GM21526 (cell line): ENCODE measurements around the gene MBD3L1.

Experiments
- ATAC-seq: cut with Tn5 transposase; IDR thresholded peaks from one replicate; pipeline ENCODE4 v1.9.1; 2021; ENCODE audit warnings: moderate library complexity; ENCODE audit not compliant: unreplicated experiment, low FRiP score

Gene MBD3L1

DNA sequence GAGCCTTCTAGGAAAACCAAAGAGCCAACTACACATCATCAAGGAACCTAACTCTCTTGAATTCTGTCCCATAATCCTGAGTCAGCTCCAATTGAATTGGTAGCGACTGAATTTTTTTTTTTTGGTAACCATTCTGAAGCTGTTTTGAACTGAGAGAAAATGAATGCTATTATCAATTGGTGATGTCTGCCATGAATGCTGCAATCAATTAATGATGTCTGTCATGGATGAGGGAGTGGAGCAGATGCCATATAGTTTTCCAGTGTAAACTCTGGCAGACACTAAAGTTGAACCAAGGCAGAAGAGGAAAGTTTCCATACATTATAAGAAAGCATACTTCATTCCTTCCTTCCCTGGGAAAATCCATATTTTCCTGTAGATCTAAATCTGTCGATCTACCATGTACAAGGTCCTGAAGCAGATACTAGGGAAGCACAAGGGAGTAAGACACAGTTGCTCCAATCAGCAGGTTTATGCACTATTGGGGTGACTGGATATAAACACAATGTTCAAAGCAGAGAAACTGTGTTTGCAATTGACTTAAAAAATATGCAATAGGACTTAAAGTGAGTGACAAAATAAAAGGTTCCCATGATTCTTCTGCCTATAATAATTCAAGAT, 48.8 kb downstream of the MBD3L1 start:
- no peak for ATAC-seq

- no peak for ATAC-seq
Observed at GRCh38 chr19:8881512-8881911, 49.3 kb downstream of the MBD3L1 start.

DNA sequence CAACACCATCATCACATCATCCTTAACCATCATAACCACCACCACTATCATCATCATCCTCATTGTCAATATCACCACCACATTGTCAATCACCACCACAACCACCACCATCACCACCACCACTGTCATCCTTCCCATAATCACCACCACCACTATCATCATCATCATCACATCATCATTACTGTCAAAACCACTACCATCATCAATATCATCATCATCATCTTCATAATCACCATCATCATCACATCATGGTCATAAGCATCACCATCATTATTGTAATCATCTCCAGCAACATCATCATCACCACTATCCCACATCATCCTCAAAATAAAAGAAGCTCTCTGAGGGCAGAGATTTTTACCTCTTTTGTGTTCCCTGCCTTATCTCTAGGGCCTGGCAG, 52.2 kb downstream of the MBD3L1 start:
- ATAC-seq = no peak

GRCh38 chr19:8887364-8887763, 55.2 kb downstream of the MBD3L1 start:
- ATAC-seq = no peak

- ATAC-seq = no peak
Observed at GRCh38 chr19:8890260-8890659, 58.1 kb downstream of the MBD3L1 start.
